Thyroid gland (tissue), 4 donors: ENCODE measurements around the gene QPRT.

Experiments
- CTCF ChIP-seq, 6 experiments: fragments of 200-600 bp in 3 of 6; fragments of 450-650 bp in 3 of 6; sonication (generic) in 3 of 6; IDR thresholded peaks; one replicate each; pipeline ENCODE4 v1.5.1; 2016 to 2019; ENCODE audit warnings: antibody characterized with exemption in 6 of 6, mild to moderate bottlenecking in 2 of 6, inconsistent platforms in 1 of 6, moderate library complexity in 1 of 6
- POLR2A ChIP-seq, 2 donors: fragments of 450-650 bp; IDR thresholded peaks; one replicate each; pipeline ENCODE4 v1.6.1; 2017; ENCODE audit warnings: antibody characterized with exemption in 2 of 2, mild to moderate bottlenecking in 2 of 2, moderate library complexity in 1 of 2

- TF ChIP-seq POLR2A (IDR thresholded peaks at IDR 0.05): no peak
- no peak for TF ChIP-seq CTCF (IDR thresholded peaks at IDR 0.05)
Observed at GRCh38 chr16:29684679-29685078, 5.7 kb downstream of the QPRT start.
